ENCODE data around the gene SEC22B.
"Not testable (repeated sequence)": the region's sequence is repeated elsewhere in the genome, so short reads cannot be mapped to it uniquely, and the experiment has no call there.

DNA sequence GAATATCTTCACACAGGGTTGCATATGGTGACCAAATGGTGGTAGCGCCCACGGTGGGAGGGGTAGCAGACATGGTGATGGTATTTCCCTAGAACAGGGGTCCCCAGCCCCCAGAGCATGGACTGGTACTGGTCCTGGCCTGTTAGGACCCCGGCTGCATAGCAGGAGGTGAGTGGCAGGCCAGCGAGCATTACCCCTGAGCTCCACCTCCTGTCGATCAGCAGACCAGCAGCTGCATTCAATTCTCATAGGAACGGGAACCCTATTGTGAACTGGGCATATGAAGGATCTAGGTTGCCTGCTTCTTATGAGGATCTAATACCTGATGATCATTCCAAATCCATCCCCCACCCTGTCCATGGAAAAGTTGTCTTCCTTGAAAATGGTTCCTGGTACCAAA, 34.4 kb upstream of the SEC22B start:
- TF ChIP-seq, protein P1, sequence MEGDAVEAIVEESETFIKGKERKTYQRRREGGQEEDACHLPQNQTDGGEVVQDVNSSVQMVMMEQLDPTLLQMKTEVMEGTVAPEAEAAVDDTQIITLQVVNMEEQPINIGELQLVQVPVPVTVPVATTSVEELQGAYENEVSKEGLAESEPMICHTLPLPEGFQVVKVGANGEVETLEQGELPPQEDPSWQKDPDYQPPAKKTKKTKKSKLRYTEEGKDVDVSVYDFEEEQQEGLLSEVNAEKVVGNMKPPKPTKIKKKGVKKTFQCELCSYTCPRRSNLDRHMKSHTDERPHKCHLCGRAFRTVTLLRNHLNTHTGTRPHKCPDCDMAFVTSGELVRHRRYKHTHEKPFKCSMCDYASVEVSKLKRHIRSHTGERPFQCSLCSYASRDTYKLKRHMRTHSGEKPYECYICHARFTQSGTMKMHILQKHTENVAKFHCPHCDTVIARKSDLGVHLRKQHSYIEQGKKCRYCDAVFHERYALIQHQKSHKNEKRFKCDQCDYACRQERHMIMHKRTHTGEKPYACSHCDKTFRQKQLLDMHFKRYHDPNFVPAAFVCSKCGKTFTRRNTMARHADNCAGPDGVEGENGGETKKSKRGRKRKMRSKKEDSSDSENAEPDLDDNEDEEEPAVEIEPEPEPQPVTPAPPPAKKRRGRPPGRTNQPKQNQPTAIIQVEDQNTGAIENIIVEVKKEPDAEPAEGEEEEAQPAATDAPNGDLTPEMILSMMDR (conservative IDR thresholded peaks at IDR 0.05; ENCODE audit: low read length): not testable (repeated sequence)
- TF ChIP-seq EZH2phosphoT487 (IDR thresholded peaks at IDR 0.05; ENCODE audit: borderline replicate concordance): not testable (repeated sequence)

All from Loucy (cell line).